ENCODE data around the gene COPS7A. TPM values are rescaled to one million over a fixed set of nuclear protein-coding genes. Genes with fewer than 3 reads are reported as not detected.

COPS7A gene
- total RNA-seq, 2 experiments from 2014 or later, result 38.3 to 41.6 TPM

- Mint-ChIP-seq H3K4me1 (peaks cover 28% of the 10 kb centered on the region), H3K36me3 (ENCODE audit: low read depth) (peaks cover 4% of the 10 kb centered on the region), H3K9me3 (ENCODE audit: low read depth) (no peaks in the 10 kb centered on the region), H3K27ac (peak overlapping the region; percentile 44), H3K4me3 (peak overlapping the region; percentile 28), H3K27me3 (peaks cover 33% of the 10 kb centered on the region)
- CTCF ChIA-PET, result no interaction called here
- ATAC-seq (peak; percentile 80), DNase-seq (peak; percentile 68)
- POLR2A ChIA-PET, result no interaction called here
- intact Hi-C loops (cut with DNase I, micrococcal nuclease), result loop anchor here in 1 of 2 experiments (2.0 kb wide), 1 partner anchor 15 kb away; no protein-coding TSS in a partner anchor
These were observed 40.4 kb downstream of the COPS7A start for GRCh38 chr12:6764011-6764828.

GRCh38 chr12:6765048-6765633, 41.3 kb downstream of the COPS7A start:
- intact Hi-C loops (cut with DNase I, micrococcal nuclease), result loop anchor here in 1 of 2 experiments (2.0 kb wide), 1 partner anchor 14 kb away; no protein-coding TSS in a partner anchor
- ChIA-PET CTCF (interaction anchor here (0.8 to 2.6 kb wide), 8 partner anchors 10 to 126 kb away, joined by 4 to 19 read pairs (median 8); partner anchors contain the start of gene MLF2), POLR2A (interaction anchor here (1.3 kb wide), 1 partner anchor 12 kb away, joined by 4 read pairs; the partner anchor contains the start of gene MLF2)
- Mint-ChIP-seq H3K4me3 (peak overlapping the region; percentile 63), H3K27ac (peak overlapping the region; percentile 8), H3K36me3 (ENCODE audit: low read depth) (peaks cover 6% of the 10 kb centered on the region), H3K27me3 (peaks cover 33% of the 10 kb centered on the region), H3K9me3 (ENCODE audit: low read depth) (no peaks in the 10 kb centered on the region), H3K4me1 (peaks cover 33% of the 10 kb centered on the region)
- no peak for DNase-seq
- no peak for ATAC-seq

GRCh38 chr12:6765634-6766581, 42.1 kb downstream of the COPS7A start, which contains the start of gene PTMS:
Gene PTMS, plus strand, starts transcription at chr12:6766363. Its CDS starts 343 bp downstream, at chr12:6766706.
- intact Hi-C loops (cut with DNase I, micrococcal nuclease), result loop anchor here (1.0 to 2.0 kb wide), 4 partner anchors 13 to 42 kb away; partner anchors contain the start of genes COPS7A (in 1 of the 2) and MLF2 (in 1 of the 2)
- Mint-ChIP-seq H3K4me3 (peak within 1 kb of the TSS; percentile 73), H3K27me3 (peaks cover 33% of the 10 kb centered on the region), H3K4me1 (peaks cover 37% of the 10 kb centered on the region), H3K9me3 (ENCODE audit: low read depth) (no peaks in the 10 kb centered on the region), H3K27ac (peak within 1 kb of the TSS; percentile 49), H3K36me3 (ENCODE audit: low read depth) (peaks cover 7% of the 10 kb centered on the region)
- ChIA-PET POLR2A (interaction anchor here (1.0 to 1.5 kb wide), 3 partner anchors 13 to 23 kb away, joined by 4 to 6 read pairs (median 5); partner anchors contain the start of genes CD4 and MLF2), CTCF (interaction anchor here (0.8 to 2.6 kb wide), 20 partner anchors 9 to 125 kb away, joined by 3 to 19 read pairs (median 5); partner anchors contain the start of genes CD4 and MLF2)
- ATAC-seq, result peak; percentile 11
- DNase-seq, result peak; percentile 67

- peaks cover 10% of the 10 kb centered on the region for H3K36me3 Mint-ChIP-seq (ENCODE audit: low read depth)
- CTCF ChIA-PET, result interaction anchor here (0.7 to 2.6 kb wide), 20 partner anchors 8 to 105 kb away, joined by 3 to 19 read pairs (median 5); partner anchors contain the start of genes CD4 and MLF2
- peak overlapping the region; percentile 49 for H3K27ac Mint-ChIP-seq
- ATAC-seq (peak; percentile 63), DNase-seq (peak; percentile 78)
- peak overlapping the region; percentile 73 for H3K4me3 Mint-ChIP-seq
- peaks cover 46% of the 10 kb centered on the region for H3K4me1 Mint-ChIP-seq
- H3K27me3 Mint-ChIP-seq, result peaks cover 33% of the 10 kb centered on the region
- POLR2A ChIA-PET, result interaction anchor here (1.0 to 1.5 kb wide), 3 partner anchors 14 to 22 kb away, joined by 4 to 6 read pairs (median 5); partner anchors contain the start of genes CD4 and MLF2
- no peaks in the 10 kb centered on the region for H3K9me3 Mint-ChIP-seq (ENCODE audit: low read depth)
- intact Hi-C loops (cut with DNase I, micrococcal nuclease), result loop anchor here in 1 of 2 experiments (1.0 kb wide), 3 partner anchors 13 to 42 kb away; partner anchors contain the start of genes COPS7A and MLF2
These were observed 43.0 kb downstream of the COPS7A start for GRCh38 chr12:6766651-6767349.

GRCh38 chr12:6767353-6768319, 43.8 kb downstream of the COPS7A start:
- DNase-seq, result peak; percentile 17
- H3K27me3 Mint-ChIP-seq, result peaks cover 31% of the 10 kb centered on the region
- ChIA-PET POLR2A (interaction anchor here (1.0 to 1.5 kb wide), 2 partner anchors 13 to 22 kb away, joined by 5 to 6 read pairs; partner anchors contain the start of gene CD4), CTCF (interaction anchor here (0.7 to 2.6 kb wide), 15 partner anchors 11 to 105 kb away, joined by 3 to 19 read pairs (median 4); partner anchors contain the start of genes CD4 and MLF2)
- peak overlapping the region; percentile 73 for H3K4me3 Mint-ChIP-seq
- H3K36me3 Mint-ChIP-seq (ENCODE audit: low read depth), result peaks cover 10% of the 10 kb centered on the region
- H3K9me3 Mint-ChIP-seq (ENCODE audit: low read depth), result no peaks in the 10 kb centered on the region
- peaks cover 55% of the 10 kb centered on the region for H3K4me1 Mint-ChIP-seq
- intact Hi-C loops (cut with DNase I, micrococcal nuclease), result no loop called here
- H3K27ac Mint-ChIP-seq, result peak overlapping the region; percentile 49
- no peak for ATAC-seq

- Mint-ChIP-seq H3K36me3 (ENCODE audit: low read depth) (peaks cover 13% of the 10 kb centered on the region), H3K4me3 (peak overlapping the region; percentile 73), H3K27me3 (peaks cover 31% of the 10 kb centered on the region), H3K27ac (peak overlapping the region; percentile 16), H3K9me3 (ENCODE audit: low read depth) (no peaks in the 10 kb centered on the region), H3K4me1 (peaks cover 61% of the 10 kb centered on the region)
- POLR2A ChIA-PET, result no interaction called here
- intact Hi-C loops (cut with DNase I, micrococcal nuclease), result no loop called here
- ATAC-seq (no peak), DNase-seq (no peak)
- CTCF ChIA-PET, result interaction anchor here (1.3 to 1.5 kb wide), 2 partner anchors 12 to 16 kb away, joined by 3 to 4 read pairs; no protein-coding TSS in a partner anchor
These were observed 44.6 kb downstream of the COPS7A start for GRCh38 chr12:6768437-6768914.

- Mint-ChIP-seq H3K36me3 (ENCODE audit: low read depth) (peaks cover 14% of the 10 kb centered on the region), H3K27me3 (peaks cover 31% of the 10 kb centered on the region), H3K4me1 (peaks cover 62% of the 10 kb centered on the region), H3K27ac (no peak overlapping the region), H3K9me3 (ENCODE audit: low read depth) (no peaks in the 10 kb centered on the region), H3K4me3 (peak overlapping the region; percentile 73)
- intact Hi-C loops (cut with DNase I, micrococcal nuclease), result no loop called here
- DNase-seq (peak; percentile 54), ATAC-seq (no peak)
- ChIA-PET CTCF (interaction anchor here (1.3 to 1.8 kb wide), 3 partner anchors 12 to 18 kb away, joined by 3 to 6 read pairs (median 4); no protein-coding TSS in a partner anchor), POLR2A (no interaction called here)
These were observed 45.1 kb downstream of the COPS7A start for GRCh38 chr12:6768990-6769389.

GRCh38 chr12:6769666-6770065, 45.8 kb downstream of the COPS7A start:
- intact Hi-C loops (cut with DNase I, micrococcal nuclease), result no loop called here
- ATAC-seq (no peak), DNase-seq (no peak)
- no peaks in the 10 kb centered on the region for H3K9me3 Mint-ChIP-seq (ENCODE audit: low read depth)
- H3K36me3 Mint-ChIP-seq (ENCODE audit: low read depth), result peaks cover 20% of the 10 kb centered on the region
- H3K4me1 Mint-ChIP-seq, result peaks cover 62% of the 10 kb centered on the region
- H3K4me3 Mint-ChIP-seq, result no peak overlapping the region
- peaks cover 26% of the 10 kb centered on the region for H3K27me3 Mint-ChIP-seq
- ChIA-PET POLR2A (no interaction called here), CTCF (interaction anchor here (1.3 to 2.6 kb wide), 5 partner anchors 11 to 55 kb away, joined by 3 to 17 read pairs (median 4); no protein-coding TSS in a partner anchor)
- no peak overlapping the region for H3K27ac Mint-ChIP-seq

GRCh38 chr12:6770094-6770493, 46.2 kb downstream of the COPS7A start:
- DNase-seq, result no peak
- Mint-ChIP-seq H3K27ac (no peak overlapping the region), H3K9me3 (ENCODE audit: low read depth) (no peaks in the 10 kb centered on the region), H3K27me3 (peaks cover 24% of the 10 kb centered on the region), H3K4me3 (no peak overlapping the region), H3K4me1 (peaks cover 64% of the 10 kb centered on the region), H3K36me3 (ENCODE audit: low read depth) (peaks cover 24% of the 10 kb centered on the region)
- ChIA-PET CTCF (interaction anchor here (1.3 to 2.6 kb wide), 3 partner anchors 11 to 54 kb away, joined by 3 to 17 read pairs (median 6); no protein-coding TSS in a partner anchor), POLR2A (interaction anchor here (0.6 to 1.5 kb wide), 2 partner anchors 10 to 19 kb away, joined by 3 to 6 read pairs; partner anchors contain the start of gene CD4)
- ATAC-seq, result no peak
- intact Hi-C loops (cut with DNase I, micrococcal nuclease), result no loop called here
